HG02610 (cell line): ENCODE results near the gene SYNE1.

ENCODE experiments used
- ATAC-seq: cut with Tn5 transposase; IDR thresholded peaks from one replicate; pipeline ENCODE4 v1.9.1; 2021; ENCODE audit warnings: mild to moderate bottlenecking, moderate library complexity; ENCODE audit not compliant: unreplicated experiment

The SYNE1 gene

GRCh38 chr6:152118678-152119077 lies 518.5 kb downstream of the SYNE1 start:
- ATAC-seq = no peak

GRCh38 chr6:152118224-152118623 lies 518.9 kb downstream of the SYNE1 start:
- no peak for ATAC-seq

- peak; percentile 94 for ATAC-seq
Observed at GRCh38 chr6:152117156-152118133, 519.7 kb downstream of the SYNE1 start.

- no peak for ATAC-seq
Observed at GRCh38 chr6:152112491-152113261, 524.5 kb downstream of the SYNE1 start.

GRCh38 chr6:152110886-152111820 lies 526.0 kb downstream of the SYNE1 start:
- ATAC-seq = no peak

- no peak for ATAC-seq
Observed at GRCh38 chr6:152107973-152108372, 529.2 kb downstream of the SYNE1 start.

GRCh38 chr6:152100183-152100618 lies 537.0 kb downstream of the SYNE1 start:
- ATAC-seq = no peak

- no peak for ATAC-seq
Observed at GRCh38 chr6:152099446-152100182, 537.5 kb downstream of the SYNE1 start.

- ATAC-seq = no peak
Observed at GRCh38 chr6:152098683-152099082, 538.5 kb downstream of the SYNE1 start.

- no peak for ATAC-seq
Observed at GRCh38 chr6:152096863-152097496, 540.2 kb downstream of the SYNE1 start.

GRCh38 chr6:152094992-152095592 lies 542.1 kb downstream of the SYNE1 start:
- no peak for ATAC-seq

- no peak for ATAC-seq
Observed at GRCh38 chr6:152094276-152094675, 542.9 kb downstream of the SYNE1 start.

- ATAC-seq = no peak
Observed at GRCh38 chr6:152093711-152094110, 543.5 kb downstream of the SYNE1 start.

GRCh38 chr6:152091851-152092341 lies 545.3 kb downstream of the SYNE1 start:
- no peak for ATAC-seq

- ATAC-seq = no peak
Observed at GRCh38 chr6:152091201-152091600, 546.0 kb downstream of the SYNE1 start.

GRCh38 chr6:152089992-152090391 lies 547.2 kb downstream of the SYNE1 start:
- no peak for ATAC-seq

GRCh38 chr6:152087701-152088100 lies 549.5 kb downstream of the SYNE1 start:
- no peak for ATAC-seq

- ATAC-seq = no peak
Observed at GRCh38 chr6:152087096-152087495, 550.1 kb downstream of the SYNE1 start.
